GM06990 (cell line): ENCODE data around the gene GJA4.

Experiments
- DNase-seq: peaks from one replicate; pipeline ENCODE4 v3.0.0-alpha.2; 2011; ENCODE audit not compliant: insufficient read length; ENCODE audit errors: extremely low read depth
- H3K27me3 ChIP-seq: replicated peaks from 2 replicates; pipeline ENCODE4 v1.6.0; 2011; ENCODE audit warnings: low read length; ENCODE audit not compliant: control insufficient read depth, insufficient read depth
- H3K36me3 ChIP-seq: 2 replicates; pipeline ENCODE4 v1.5.1; 2011; ENCODE audit warnings: low read length; ENCODE audit not compliant: control insufficient read depth, insufficient read depth
- H3K4me3 ChIP-seq: replicated peaks from 2 replicates; pipeline ENCODE4 v1.5.1; 2011; ENCODE audit warnings: low read depth, mild to moderate bottlenecking, control low read depth, low read length
- TF ChIP-seq, protein P1 (sequence below): IDR thresholded peaks from 2 replicates; pipeline ENCODE4 v1.5.1; 2011; ENCODE audit warnings: low read length, control low read depth, mild to moderate bottlenecking, inconsistent platforms; ENCODE audit not compliant: insufficient read depth, poor library complexity, severe bottlenecking

The GJA4 gene

DNA sequence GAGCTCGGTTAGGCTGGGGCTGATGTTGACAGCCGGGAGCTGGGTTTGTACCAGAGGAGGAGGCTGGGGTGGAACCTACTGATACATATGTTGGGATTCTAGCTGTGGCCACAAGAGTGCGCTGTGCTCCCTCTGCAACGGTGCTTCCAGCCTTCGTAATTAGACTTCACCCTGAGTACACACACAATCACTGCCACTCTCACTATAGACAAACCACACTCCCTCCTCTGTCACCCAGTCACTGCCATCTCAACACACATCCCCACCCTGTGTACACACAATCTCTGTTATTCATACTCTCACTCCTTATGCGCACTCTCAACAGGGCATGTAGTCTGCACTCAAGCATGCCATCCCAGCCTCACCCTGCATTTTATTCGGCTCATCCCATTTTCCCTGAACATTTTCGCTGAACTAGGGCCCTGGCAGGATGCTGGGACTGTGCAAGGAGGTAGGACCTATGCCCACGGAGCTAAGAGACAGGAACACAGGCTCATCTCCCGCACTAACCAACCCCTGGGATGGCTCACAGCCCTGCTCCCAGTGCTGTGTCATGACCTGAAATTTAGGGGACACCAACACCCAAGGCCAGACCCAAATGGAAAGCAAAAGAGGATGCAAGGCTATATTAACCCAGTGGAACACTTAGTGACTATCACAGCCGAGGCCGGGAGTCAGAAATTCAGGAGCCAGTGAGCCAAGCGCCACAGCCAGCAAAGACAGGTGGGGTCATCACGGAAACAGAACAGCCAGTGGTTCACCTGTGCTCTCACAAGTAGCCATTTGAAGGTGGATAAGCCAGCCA lies 6.1 kb upstream of the GJA4 start:
- Histone ChIP-seq H3K4me3 (no peak overlapping the region), H3K27me3 (no peaks in the 10 kb centered on the region; the same call in none of the 2 replicates), H3K36me3 (no peaks in the 10 kb centered on the region)
- DNase-seq, result no peak
- TF ChIP-seq, protein P1, sequence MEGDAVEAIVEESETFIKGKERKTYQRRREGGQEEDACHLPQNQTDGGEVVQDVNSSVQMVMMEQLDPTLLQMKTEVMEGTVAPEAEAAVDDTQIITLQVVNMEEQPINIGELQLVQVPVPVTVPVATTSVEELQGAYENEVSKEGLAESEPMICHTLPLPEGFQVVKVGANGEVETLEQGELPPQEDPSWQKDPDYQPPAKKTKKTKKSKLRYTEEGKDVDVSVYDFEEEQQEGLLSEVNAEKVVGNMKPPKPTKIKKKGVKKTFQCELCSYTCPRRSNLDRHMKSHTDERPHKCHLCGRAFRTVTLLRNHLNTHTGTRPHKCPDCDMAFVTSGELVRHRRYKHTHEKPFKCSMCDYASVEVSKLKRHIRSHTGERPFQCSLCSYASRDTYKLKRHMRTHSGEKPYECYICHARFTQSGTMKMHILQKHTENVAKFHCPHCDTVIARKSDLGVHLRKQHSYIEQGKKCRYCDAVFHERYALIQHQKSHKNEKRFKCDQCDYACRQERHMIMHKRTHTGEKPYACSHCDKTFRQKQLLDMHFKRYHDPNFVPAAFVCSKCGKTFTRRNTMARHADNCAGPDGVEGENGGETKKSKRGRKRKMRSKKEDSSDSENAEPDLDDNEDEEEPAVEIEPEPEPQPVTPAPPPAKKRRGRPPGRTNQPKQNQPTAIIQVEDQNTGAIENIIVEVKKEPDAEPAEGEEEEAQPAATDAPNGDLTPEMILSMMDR, result peak; percentile 82

DNA sequence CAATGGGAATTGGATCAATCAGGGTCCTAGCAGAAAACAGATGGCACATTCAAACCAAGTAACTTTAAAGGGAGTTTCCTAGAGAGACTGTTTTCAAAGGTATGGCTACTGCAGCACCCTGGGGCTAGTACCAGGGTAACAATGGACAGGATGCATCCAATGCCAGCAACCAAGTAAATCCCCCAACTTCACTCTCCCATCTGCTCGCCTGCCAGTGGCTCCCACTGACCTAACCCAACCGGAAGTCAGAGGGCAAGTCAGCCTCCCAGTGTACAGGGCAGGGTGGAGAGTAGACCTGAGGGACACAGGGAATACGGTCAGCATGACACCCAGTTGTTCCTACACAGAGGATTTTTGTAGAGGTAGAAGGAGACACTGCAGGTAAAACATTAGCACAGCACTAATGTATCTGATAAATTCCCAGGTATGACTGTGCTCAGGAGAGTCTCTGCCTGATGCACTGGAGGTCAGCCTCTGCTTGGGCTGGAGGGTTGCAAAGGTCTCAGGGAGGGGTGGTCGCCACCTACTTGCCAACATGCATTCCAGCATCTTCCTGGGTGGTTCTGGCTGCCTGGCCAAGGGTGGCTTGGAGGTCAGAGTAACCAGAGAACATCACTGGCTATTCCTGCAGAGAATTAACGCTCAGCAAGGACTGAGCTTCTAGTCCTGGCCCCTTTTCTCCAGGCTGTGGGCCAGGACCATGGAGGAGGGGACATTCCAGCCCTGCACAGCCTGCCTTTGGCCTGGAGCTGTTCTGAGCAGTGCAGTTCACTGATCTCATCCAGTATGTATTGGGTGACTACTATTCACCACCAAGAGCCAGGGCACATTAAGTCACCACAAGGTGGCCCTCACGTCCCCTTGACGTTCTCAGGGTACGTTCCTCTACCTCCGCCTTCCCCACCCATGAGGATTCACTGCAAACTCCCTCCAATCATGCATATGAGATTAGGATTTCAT lies 5.1 kb upstream of the GJA4 start:
- H3K36me3 ChIP-seq, result no peaks in the 10 kb centered on the region
- H3K27me3 ChIP-seq, result no peaks in the 10 kb centered on the region; the same call in none of the 2 replicates
- TF ChIP-seq, protein P1, result peak; percentile 49
- no peak overlapping the region for H3K4me3 ChIP-seq
- DNase-seq, result no peak

DNA sequence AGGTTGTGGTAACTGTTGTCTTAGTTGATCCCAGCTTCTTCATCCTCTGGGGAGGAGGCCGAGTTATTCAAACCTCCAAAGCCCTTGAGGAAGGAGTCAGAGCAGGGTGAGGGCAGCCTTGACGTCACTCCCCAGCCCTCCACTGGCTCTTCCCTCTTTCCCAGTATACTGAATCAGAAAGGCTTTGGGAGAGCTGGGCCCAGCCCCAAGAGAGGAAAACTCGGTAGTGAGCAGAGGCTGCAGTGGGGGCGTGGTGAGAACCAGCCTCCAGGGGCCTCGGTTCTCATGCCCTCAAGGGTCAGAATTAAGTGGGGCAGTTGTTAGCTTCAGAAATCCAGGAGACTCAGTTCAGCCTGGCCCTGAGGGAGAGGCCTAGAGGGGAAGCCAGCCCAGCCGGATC lies 1.8 kb upstream of the GJA4 start:
- no peaks in the 10 kb centered on the region for H3K36me3 ChIP-seq
- TF ChIP-seq, protein P1, result no peak
- peaks cover 2% of the 10 kb centered on the region for H3K27me3 ChIP-seq
- no peak overlapping the region for H3K4me3 ChIP-seq
- no peak for DNase-seq

DNA sequence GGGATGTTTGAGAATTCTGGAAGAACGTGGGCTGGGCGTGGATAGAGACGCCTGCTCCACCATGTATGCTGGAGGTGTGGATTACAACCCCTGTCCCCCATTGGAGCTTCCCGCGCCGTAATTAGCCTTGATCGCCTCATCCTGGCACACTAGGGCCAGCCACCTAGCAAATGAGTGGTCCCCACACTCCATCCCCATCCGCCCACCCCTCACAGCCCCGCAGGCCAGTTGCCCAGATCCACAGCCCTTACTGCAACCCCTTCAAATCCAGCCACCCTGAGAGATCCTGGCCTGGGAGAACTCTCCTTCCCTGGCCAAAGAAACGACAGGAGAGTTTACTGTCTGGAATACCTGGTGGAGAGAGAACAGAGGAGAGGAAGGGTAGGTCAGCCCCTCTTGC lies 375 bp upstream of the GJA4 start:
- no peak overlapping the region for H3K4me3 ChIP-seq
- H3K36me3 ChIP-seq, result no peaks in the 10 kb centered on the region
- no peak for DNase-seq
- TF ChIP-seq, protein P1, result no peak
- H3K27me3 ChIP-seq, result peaks cover 2% of the 10 kb centered on the region

DNA sequence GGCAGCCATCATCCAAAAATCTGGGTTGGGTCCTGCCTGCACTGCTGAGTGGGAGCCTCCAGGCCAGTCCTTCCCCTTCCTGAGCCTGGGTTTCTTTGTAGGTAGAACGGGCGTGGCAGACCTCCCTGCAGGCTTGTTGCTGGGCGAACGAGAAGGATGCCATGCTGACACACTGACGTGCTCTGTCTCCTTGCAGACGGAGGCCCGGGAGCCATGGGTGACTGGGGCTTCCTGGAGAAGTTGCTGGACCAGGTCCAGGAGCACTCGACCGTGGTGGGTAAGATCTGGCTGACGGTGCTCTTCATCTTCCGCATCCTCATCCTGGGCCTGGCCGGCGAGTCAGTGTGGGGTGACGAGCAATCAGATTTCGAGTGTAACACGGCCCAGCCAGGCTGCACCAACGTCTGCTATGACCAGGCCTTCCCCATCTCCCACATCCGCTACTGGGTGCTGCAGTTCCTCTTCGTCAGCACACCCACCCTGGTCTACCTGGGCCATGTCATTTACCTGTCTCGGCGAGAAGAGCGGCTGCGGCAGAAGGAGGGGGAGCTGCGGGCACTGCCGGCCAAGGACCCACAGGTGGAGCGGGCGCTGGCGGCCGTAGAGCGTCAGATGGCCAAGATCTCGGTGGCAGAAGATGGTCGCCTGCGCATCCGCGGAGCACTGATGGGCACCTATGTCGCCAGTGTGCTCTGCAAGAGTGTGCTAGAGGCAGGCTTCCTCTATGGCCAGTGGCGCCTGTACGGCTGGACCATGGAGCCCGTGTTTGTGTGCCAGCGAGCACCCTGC lies 1.4 kb downstream of the GJA4 start:
- no peak for DNase-seq
- Histone ChIP-seq H3K27me3 (peaks cover 2% of the 10 kb centered on the region), H3K4me3 (no peak overlapping the region), H3K36me3 (no peaks in the 10 kb centered on the region)
- TF ChIP-seq, protein P1, result no peak
